Superior temporal gyrus (tissue), 1 donor: ENCODE data around the gene CKS2.

Experiments used
- DNase-seq: peaks from one replicate; pipeline ENCODE4 v3.0.0-alpha.2; 2016; ENCODE audit errors: extremely low spot score

CKS2 gene

GRCh38 chr9:89350988-89351557 lies 40.1 kb downstream of the CKS2 start:
- DNase-seq = no peak

- DNase-seq = no peak
Measured at GRCh38 chr9:89351584-89352300, 40.7 kb downstream of the CKS2 start.

GRCh38 chr9:89352451-89352850 lies 41.5 kb downstream of the CKS2 start:
- DNase-seq = no peak

DNA sequence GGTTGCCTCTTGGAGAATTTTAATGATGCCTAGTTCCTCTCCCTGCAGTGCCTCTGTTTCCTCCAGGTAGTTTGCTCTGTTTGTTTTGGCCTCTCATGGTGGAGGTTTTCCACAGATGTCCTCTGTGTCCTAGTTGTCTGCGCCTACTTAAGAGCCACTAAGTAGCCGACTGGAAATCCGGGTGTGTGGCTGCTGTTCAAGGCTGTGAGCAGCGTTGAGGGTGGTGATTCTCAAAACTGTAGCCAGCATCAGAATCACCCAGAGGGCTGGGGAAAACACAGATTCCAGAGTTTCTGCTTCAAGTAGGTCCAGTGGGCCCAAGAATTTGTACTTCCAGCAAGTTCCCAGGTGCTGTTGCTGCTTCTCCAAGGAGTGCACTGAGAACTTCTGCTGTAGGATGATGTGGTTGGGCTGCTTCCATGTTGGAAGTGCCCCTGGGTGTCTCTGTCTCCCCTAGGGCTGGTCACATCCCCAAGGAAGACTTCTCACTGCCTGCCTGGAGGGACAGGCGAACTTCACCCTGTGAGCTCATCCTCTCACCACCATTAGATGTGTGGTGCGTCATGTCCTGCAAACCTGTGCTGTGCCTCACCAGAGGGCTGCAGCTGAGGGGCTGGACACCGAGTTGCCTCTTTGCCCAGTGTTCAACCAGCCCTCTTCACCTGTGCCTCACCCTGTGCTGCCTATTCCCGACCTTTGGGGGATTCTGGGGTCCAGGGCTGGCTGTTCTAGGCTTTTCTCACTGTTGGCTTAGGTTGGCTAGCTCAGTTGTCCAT lies 42.1 kb downstream of the CKS2 start:
- no peak for DNase-seq

- DNase-seq = no peak
Measured at GRCh38 chr9:89353989-89354388, 43.0 kb downstream of the CKS2 start.

DNA sequence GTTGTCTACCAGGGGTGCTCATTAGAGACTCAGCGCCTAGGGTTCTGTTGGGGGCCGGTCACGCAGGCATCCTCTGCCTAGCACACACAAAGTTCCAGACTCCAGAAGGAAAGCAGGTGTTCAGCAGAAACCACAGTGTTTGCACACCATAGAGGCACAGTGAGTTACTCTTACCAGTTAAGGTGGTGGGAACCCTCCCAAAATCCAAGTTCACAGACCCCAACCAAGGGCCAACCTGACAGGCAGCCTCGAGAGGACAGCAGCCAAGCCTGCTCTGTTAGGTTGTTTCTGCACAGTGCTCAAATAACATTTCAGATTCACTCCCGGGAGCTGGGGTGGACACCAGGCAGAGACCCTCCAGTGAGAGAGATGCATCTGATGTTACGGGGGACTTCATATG lies 43.5 kb downstream of the CKS2 start:
- no peak for DNase-seq

- DNase-seq = no peak
Measured at GRCh38 chr9:89356782-89357181, 45.8 kb downstream of the CKS2 start.

DNA sequence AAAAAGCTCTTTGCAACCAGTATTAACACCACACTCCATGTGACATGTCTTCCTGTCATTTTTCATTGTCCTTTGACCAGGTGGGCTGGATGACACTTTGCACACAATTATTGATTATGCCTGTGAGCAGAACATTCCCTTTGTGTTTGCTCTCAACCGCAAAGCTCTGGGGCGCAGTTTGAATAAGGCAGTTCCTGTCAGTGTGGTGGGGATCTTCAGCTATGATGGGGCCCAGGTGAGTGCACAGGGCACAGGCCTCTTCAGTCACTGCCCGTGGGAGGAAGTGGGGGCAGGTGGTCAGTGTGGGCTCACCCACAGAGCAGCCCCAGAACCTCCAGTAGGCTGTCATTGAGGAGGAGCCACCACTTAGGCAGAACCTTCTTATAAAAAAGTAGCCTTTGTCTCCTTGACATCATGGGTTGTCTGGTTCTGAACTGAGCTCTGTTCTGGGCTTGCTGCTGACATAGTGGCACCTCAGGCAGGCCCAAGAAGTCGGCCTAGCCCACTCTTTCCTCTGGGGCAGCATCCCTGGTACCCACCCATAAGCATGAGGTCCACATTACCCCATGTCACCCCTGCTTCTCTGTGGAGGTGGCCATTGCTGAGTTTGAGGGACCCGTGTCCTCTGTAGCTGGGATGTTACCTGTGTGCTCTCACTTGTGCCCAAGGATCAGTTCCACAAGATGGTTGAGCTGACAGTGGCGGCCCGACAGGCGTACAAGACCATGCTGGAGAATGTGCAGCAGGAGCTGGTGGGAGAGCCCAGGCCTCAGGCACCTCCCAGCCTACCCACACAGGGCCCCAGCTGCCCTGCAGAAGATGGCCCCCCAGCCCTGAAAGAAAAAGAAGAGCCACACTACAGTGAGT lies 46.6 kb downstream of the CKS2 start:
- DNase-seq = no peak

GRCh38 chr9:89358376-89358916 lies 47.5 kb downstream of the CKS2 start:
- no peak for DNase-seq

DNA sequence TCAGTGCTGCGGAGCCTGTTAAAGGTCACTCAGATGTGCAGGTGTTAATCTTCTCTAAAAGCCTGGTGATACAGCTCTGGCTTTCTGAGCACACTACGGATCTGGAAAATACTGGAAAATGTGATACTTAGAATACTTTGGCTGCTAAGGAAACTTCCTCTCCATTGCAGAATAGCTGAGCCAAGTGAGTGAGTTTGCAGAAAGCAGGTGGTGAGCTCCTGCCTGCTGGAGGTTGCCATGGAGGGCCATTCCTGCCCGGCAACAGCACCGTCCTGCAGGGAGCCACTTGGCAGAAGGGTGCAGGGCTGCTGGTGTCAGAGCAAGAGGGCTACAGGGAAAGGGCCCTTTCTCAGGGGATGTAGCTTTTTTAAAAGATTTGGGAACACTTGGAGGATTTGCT lies 48.0 kb downstream of the CKS2 start:
- peak; percentile 43 for DNase-seq

- DNase-seq = peak; percentile 37
Measured at GRCh38 chr9:89359751-89360261, 48.8 kb downstream of the CKS2 start.

DNA sequence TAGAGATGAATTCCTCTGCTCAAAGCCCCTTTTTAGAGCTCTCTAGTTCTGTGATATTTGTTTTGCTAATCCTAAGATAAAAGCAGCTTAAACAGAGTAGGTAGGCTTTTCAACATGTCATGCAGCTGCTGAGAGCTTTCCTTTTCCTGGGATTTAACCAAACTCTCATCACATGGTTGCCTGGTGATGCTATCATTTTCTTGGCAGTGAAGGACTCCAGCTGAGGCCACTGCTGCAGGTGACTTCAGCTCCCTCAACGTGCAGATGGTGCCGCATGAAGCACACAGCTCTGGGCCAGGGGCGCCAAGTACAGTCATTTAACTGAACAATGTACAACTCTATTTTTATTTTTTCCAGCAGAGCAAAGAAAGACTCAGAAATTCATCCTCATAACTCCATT lies 49.5 kb downstream of the CKS2 start:
- peak; percentile 66 for DNase-seq

DNA sequence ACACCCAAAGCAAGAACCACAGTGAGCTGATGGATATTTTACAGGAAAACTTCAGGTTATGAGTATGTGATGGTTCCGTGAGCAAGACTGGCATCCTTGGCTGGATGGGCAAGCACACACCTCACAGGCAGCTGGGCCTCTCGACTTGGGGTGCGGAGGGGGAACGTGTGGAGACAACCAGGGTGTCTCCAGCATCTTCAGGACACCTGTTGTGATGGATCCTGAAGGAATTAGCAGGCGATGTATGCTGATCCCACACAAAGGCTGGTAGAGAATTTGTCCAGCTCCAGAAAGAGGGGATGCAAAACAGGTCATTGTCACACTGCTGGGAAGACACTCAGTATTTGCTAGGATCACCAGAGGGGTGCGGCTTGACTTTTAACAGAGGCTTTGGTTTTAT lies 50.0 kb downstream of the CKS2 start:
- no peak for DNase-seq

GRCh38 chr9:89361816-89362646 lies 51.0 kb downstream of the CKS2 start:
- DNase-seq = no peak

DNA sequence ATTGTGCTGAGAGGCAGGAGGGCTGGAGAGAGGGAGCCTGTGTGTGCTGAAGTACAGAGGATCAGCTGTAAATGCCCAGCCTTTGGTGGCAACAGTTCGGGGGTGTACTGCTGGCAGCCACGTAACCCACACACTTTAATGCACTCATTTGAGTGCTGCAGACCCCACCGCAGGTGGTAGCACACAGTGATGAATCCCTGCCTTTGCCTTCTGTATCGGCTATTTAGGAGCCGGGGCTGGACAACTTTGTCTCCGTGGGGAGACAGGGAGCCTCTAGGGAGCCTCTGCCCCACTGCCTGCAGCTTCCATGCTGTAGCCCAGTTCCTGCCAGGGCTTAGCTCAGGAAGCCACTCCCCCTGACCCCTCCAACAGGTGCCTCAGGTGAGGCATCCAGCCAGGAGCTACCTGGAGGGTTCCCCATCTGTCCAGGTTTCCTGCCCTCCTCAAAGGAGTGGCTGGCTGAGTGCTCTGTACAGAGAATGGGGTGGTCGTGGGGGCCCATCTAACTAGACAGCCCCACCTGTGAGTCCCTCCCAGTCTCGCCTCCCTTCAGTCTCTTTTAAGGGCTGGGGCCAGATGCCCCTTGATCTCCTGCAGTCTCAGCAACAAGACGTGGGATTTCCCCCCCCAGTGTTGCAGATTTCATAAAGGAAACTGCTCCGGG lies 51.8 kb downstream of the CKS2 start:
- no peak for DNase-seq

DNA sequence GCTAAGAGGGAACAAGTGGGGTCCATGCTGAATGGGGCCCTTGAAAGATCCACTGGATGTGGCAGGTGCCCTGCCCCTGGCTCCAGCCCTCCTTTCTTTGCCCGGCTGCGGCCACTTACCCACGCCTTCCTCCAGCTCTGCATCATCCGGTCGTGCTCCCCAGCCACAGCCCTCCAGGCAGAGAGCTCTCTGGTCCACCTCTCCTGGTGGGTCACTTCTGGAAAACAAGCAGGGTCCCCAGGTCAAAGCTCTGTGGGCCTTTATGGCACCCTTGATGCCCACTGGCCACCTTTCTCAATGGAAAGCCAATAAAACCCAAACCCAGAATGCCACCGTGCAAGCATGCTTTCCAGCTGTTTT lies 52.3 kb downstream of the CKS2 start:
- DNase-seq = no peak

- no peak for DNase-seq
Measured at GRCh38 chr9:89363921-89364665, 53.1 kb downstream of the CKS2 start.

DNA sequence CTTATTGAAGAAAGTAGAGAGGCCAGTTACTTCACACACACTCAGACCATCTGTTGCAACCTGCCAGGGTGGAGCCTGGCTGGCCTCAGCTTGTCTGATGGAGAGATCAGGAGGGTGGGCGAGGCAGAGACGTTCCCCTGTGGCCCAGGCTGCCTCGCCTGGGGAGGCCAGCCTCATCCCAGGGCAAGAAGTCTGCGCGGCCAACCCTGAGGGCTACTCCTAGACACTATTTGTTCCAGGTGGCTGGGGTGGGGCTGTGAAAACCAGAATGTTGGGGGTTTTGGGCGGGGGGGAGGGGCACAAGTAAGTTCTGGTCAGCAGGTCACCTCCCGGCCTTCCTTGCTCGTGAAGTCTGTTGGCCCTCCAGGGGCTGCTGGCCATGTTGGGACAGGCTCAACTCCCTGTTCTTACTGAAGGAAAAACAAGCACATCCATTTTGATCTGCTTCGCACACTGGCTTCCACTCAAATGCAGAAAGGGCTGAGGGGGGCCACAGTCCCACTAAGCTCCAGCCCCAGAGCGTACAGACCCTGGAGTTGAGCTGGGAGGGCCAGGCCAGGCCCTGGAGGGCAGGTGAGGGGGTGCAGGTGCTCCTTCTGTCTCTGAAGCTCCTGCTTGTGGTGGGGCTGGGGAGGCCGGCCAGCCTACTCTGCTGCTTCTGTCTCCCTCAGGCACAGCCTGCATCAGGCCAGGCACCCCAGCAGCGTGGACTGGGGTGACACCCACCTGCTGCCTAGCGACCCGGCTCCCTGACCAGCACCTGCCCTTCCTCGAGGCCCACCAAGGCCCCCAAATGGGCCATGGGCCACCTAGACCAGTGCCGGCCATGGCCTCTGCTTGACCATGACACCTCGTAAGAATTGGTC lies 53.9 kb downstream of the CKS2 start:
- DNase-seq = no peak

DNA sequence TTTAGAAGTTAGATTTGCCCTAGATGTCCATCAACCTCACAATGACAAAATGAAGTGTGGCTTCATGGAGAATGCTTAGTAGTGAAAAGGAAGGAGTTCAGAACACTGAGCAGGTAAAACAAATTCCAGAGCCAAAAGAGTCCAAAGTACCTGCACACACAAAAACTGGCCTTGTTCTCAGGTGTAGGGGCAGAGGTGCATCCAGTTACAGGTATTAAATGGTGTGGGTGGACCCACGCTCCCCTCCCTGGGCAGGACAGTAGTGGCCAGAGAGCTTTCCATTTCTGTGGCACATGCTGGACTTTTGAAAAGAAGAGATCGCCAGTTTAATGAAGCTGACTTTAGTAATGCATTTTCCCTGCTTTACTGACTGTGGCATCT lies 54.5 kb downstream of the CKS2 start:
- no peak for DNase-seq
